HCT116 (cell line): ENCODE data around the gene MAGI3. TPM values are rescaled to one million over a fixed set of nuclear protein-coding genes. Genes with fewer than 3 reads are reported as not detected.
"Not testable (repeated sequence)": the region's sequence is repeated elsewhere in the genome, so short reads cannot be mapped to it uniquely, and the experiment has no call there.

Source experiments
- ATAC-seq: fragments of 200-7000 bp; cut with Tn5 transposase; 2 replicates; pipeline ENCODE4 v1.9.1; 2020; ENCODE audit warnings: mild to moderate bottlenecking, moderate library complexity
- BruUV-seq: library from RNA; stranded (reverse); fragments of 400-500 nt; replicated peaks from 2 replicates; lab custom pipeline; 2021; lab: Mats Ljungman, UMichigan
- CTCF ChIA-PET: fragments of 300-600 bp; sonication (Branson Sonifier 250); formaldehyde crosslinking; loops from one replicate; lab custom pipeline; 2021; ENCODE audit warnings: antibody characterized with exemption; lab: Charles Lee
- POLR2A ChIA-PET: fragments of 300-600, 350-600 bp; sonication (Branson Sonifier 250); formaldehyde crosslinking; loops from one replicate; lab custom pipeline; 2021; ENCODE audit warnings: antibody characterized with exemption; lab: Charles Lee
- RAD21 ChIA-PET, 2 experiments: fragments of 300-600 bp; sonication (Branson Sonifier 250); formaldehyde crosslinking; loops; one replicate each; lab custom pipeline; 2023; ENCODE audit warnings: low total read pairs in 2 of 2; ENCODE audit not compliant: uncharacterized antibody in 2 of 2, unreplicated experiment in 2 of 2, low non-redundant PET in 1 of 2; lab: Charles Lee
- DNase-seq: peaks from one replicate; pipeline ENCODE4 v3.0.0-alpha.2; 2010; ENCODE audit warnings: low read depth, low spot score
- H2AFZ ChIP-seq: fragments of 200-600 bp; shearing (Covaris generic), sonication (generic); 2 replicates; pipeline ENCODE4 v1.6.1; 2017; ENCODE audit warnings: low read depth, mixed run types, mixed read lengths, antibody characterized with exemption, low read length; ENCODE audit not compliant: poor library complexity, severe bottlenecking
- H3K27ac ChIP-seq: 2 replicates; pipeline ENCODE4 v1.5.1; 2012; ENCODE audit warnings: low read depth, low read length
- H3K27me3 ChIP-seq: fragments of 200-600 bp; sonication (generic); 2 replicates; pipeline ENCODE4 v1.6.1; 2016; ENCODE audit warnings: mixed run types, low read length, mixed read lengths; ENCODE audit not compliant: insufficient read depth
- H3K36me3 ChIP-seq, 2 experiments: fragments of 200-500 bp in 1 of 2; fragments of 200-600 bp in 1 of 2; sonication (Bioruptor generic) in 1 of 2; sonication (generic) in 1 of 2; 2 replicates each; pipeline versions ENCODE4 v1.5.1 to v1.6.1; 2014 to 2016; ENCODE audit warnings: low read length in 2 of 2, inconsistent platforms in 1 of 2, mixed read lengths in 1 of 2, mixed run types in 1 of 2; ENCODE audit not compliant: insufficient read depth in 2 of 2, control insufficient read depth in 1 of 2
- H3K4me1 ChIP-seq, 2 experiments: fragments of 200-600 bp in 1 of 2; sonication (generic) in 1 of 2; 2 replicates each; pipeline versions ENCODE4 v1.5.1 to v1.6.1; 2012 to 2017; ENCODE audit warnings: low read length in 2 of 2, inconsistent platforms in 1 of 2, mild to moderate bottlenecking in 1 of 2, mixed read lengths in 1 of 2, mixed run types in 1 of 2, moderate library complexity in 1 of 2; ENCODE audit not compliant: insufficient read depth in 2 of 2, control insufficient read depth in 1 of 2
- H3K4me2 ChIP-seq: fragments of 200-600 bp; sonication (generic); 2 replicates; pipeline ENCODE4 v1.6.1; 2017; ENCODE audit warnings: mixed run types, low read length, mixed read lengths
- H3K4me3 ChIP-seq, 2 experiments: fragments of 200-600 bp in 1 of 2; sonication (generic) in 1 of 2; replicated peaks in 1 of 2; 2 replicates each; pipeline ENCODE4 v1.5.1; 2011 to 2016; ENCODE audit warnings: low read length in 2 of 2, control low read depth in 1 of 2, low read depth in 1 of 2, mild to moderate bottlenecking in 1 of 2, mixed read lengths in 1 of 2, mixed run types in 1 of 2
- H3K79me2 ChIP-seq: fragments of 200-600 bp; sonication (generic); 2 replicates; pipeline ENCODE4 v1.6.1; 2017; ENCODE audit warnings: mild to moderate bottlenecking, mixed run types, low read length, moderate library complexity, mixed read lengths; ENCODE audit not compliant: insufficient read depth
- H3K9ac ChIP-seq: fragments of 200-600 bp; sonication (generic); 2 replicates; pipeline ENCODE4 v1.6.1; 2016; ENCODE audit warnings: low read length, mixed read lengths
- H3K9me2 ChIP-seq: fragments of 200-600 bp; sonication (generic), shearing (Covaris generic); 2 replicates; pipeline ENCODE4 v1.6.1; 2017; ENCODE audit warnings: mixed run types, mild to moderate bottlenecking, moderate library complexity; ENCODE audit not compliant: insufficient read depth
- H3K9me3 ChIP-seq, 2 experiments: fragments of 200-500 bp in 1 of 2; fragments of 200-600 bp in 1 of 2; sonication (Bioruptor generic) in 1 of 2; sonication (generic) in 1 of 2; 2 replicates each; pipeline ENCODE4 v1.6.1; 2014 to 2017; ENCODE audit warnings: low read length in 2 of 2, mixed read lengths in 2 of 2, inconsistent platforms in 1 of 2, low read depth in 1 of 2, mild to moderate bottlenecking in 1 of 2, mixed run types in 1 of 2, moderate library complexity in 1 of 2; ENCODE audit not compliant: control insufficient read depth in 1 of 2, insufficient read depth in 1 of 2
- H4K20me1 ChIP-seq: fragments of 200-600 bp; sonication (generic), shearing (Covaris generic); 2 replicates; pipeline ENCODE4 v1.6.1; 2017; ENCODE audit warnings: mixed run types, mild to moderate bottlenecking, moderate library complexity; ENCODE audit not compliant: insufficient read depth
- CEBPB ChIP-seq: IDR thresholded peaks from 2 replicates; pipeline ENCODE4 v1.6.1; 2012; ENCODE audit warnings: low read depth
- POLR2A ChIP-seq: IDR thresholded peaks from 2 replicates; pipeline ENCODE4 v1.7.0; 2011; ENCODE audit warnings: borderline replicate concordance; ENCODE audit not compliant: insufficient read depth, insufficient read length; ENCODE audit errors: extremely low read depth
- POLR2AphosphoS5 ChIP-seq: IDR thresholded peaks from 2 replicates; pipeline ENCODE4 v1.6.1; 2011; ENCODE audit warnings: mild to moderate bottlenecking, low read depth, low read length, moderate library complexity
- RAD21 ChIP-seq: IDR thresholded peaks from 2 replicates; pipeline ENCODE4 v1.6.1; 2012; ENCODE audit warnings: low read depth, mild to moderate bottlenecking
- SIN3A ChIP-seq: IDR thresholded peaks from 2 replicates; pipeline ENCODE4 v1.6.1; 2012; ENCODE audit warnings: low read depth
- intact Hi-C: fragments of 100-400 bp; cut with micrococcal nuclease; formaldehyde crosslinking; loops from 2 replicates; pipeline ENCODE4 v1.10.0; 2022
- total RNA-seq: library from RNA; stranded (reverse); gene quantifications from one replicate; pipeline ENCODE4 v1.2.1, GENCODE V29; 2021; ENCODE audit not compliant: unreplicated experiment

The MAGI3 gene
- total RNA-seq, 1 experiment from 2014 or later, result 11.8 TPM

DNA sequence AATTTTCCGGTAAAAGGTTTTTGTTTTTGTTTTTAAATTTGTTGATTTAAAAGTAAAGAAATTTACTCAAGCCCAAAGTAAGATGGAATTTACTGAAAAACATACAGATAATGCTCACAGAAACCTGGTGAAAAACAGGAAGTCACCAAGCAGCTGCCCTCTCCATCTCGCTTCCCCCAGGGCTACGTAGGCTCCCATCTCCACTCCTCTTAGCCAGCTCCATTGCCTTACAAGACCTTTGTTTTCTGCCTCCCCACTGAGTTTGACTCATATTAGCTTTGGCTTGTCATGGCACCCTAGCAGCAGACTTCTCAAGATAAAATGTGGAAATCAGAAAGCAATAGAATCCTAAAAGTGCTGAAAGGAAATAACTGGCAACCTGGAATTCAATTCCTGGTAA lies 311.1 kb downstream of the MAGI3 start:
- ChIA-PET POLR2A (no interaction called here), CTCF (no interaction called here), RAD21 (no interaction called here)
- Histone ChIP-seq H3K4me2 (no peak overlapping the region), H3K4me3 (no peak overlapping the region), H3K9ac (no peak overlapping the region), H3K4me1 (no peaks in the 10 kb centered on the region), H4K20me1 (no peaks in the 10 kb centered on the region), H2AFZ (no peak overlapping the region), H3K27ac (no peak overlapping the region), H3K27me3 (no peaks in the 10 kb centered on the region)
- ATAC-seq, result no peak
- BruUV-seq, result no TSS peak
- no peak for TF ChIP-seq SIN3A
- TF ChIP-seq, all 23 proteins: peak for 0
- Histone ChIP-seq H3K9me2 (no peaks in the 10 kb centered on the region), H3K9me3 (no peaks in the 10 kb centered on the region), H3K36me3 (no peaks in the 10 kb centered on the region), H3K79me2 (no peaks in the 10 kb centered on the region)
- intact Hi-C loops, result no loop called here
- DNase-seq, result no peak

DNA sequence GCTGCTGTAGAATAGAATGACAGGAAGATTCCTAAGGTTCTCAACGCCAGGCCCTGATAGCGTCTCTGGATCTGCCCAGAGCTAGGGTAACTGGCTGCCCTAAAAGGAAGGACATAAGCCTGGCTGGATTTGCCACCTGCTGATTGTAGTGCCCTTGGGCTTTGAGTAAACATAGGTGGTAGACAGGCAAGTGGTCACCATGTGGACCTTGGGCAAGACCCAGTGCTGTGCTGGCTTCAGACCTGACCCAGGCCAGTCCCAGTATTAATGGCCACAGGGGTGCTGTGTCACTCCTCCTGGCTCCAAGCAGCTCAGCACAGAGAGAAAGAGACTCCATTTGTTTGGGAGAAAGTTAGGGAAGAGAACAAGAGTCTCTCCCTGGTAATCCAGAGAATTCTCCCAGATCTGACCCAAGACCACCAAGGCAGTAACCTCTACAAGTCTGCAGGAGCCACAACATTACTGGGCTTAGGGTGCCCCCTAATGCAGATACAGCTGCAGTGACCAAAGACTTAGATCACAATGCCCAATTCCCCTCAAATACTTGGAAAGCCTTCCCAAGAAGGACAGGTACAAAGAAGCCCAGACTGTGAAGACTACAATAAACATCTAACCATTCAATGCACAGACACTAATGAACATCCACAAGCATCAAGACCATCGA lies 324.4 kb downstream of the MAGI3 start:
- no peak overlapping the region for H3K27ac ChIP-seq
- no peaks in the 10 kb centered on the region for H3K27me3 ChIP-seq
- H3K4me3 ChIP-seq, result no peak overlapping the region
- POLR2A ChIA-PET, result interaction anchor here (0.7 kb wide), 1 partner anchor 32 kb away, joined by 3 read pairs; no protein-coding TSS in a partner anchor
- DNase-seq (no peak), ATAC-seq (no peak)
- H3K79me2 ChIP-seq, result no peaks in the 10 kb centered on the region
- H3K4me1 ChIP-seq, result no peaks in the 10 kb centered on the region
- H3K9me2 ChIP-seq, result no peaks in the 10 kb centered on the region
- H2AFZ ChIP-seq, result no peak overlapping the region
- intact Hi-C loops, result no loop called here
- H3K9me3 ChIP-seq, result no peaks in the 10 kb centered on the region; a peak in 1 of 4 replicates
- BruUV-seq, result no TSS peak
- CTCF ChIA-PET, result interaction anchor here (1.3 kb wide), 1 partner anchor 642 kb away, joined by 6 read pairs; no protein-coding TSS in a partner anchor
- TF ChIP-seq POLR2A (no peak), SIN3A (no peak), RAD21 (peak; percentile 48; the same call in 1 of the 2 replicates), CEBPB (no peak), POLR2AphosphoS5 (no peak)
- TF ChIP-seq, all 23 proteins: peak for 1
- Histone ChIP-seq H3K9ac (no peak overlapping the region), H3K4me2 (no peak overlapping the region), H4K20me1 (no peaks in the 10 kb centered on the region), H3K36me3 (0 out of 4 replicates have a peak, but pooled peaks cover 0 to 4% of the 10 kb centered on the region in 2 experiments)
- RAD21 ChIA-PET, result no interaction called here

DNA sequence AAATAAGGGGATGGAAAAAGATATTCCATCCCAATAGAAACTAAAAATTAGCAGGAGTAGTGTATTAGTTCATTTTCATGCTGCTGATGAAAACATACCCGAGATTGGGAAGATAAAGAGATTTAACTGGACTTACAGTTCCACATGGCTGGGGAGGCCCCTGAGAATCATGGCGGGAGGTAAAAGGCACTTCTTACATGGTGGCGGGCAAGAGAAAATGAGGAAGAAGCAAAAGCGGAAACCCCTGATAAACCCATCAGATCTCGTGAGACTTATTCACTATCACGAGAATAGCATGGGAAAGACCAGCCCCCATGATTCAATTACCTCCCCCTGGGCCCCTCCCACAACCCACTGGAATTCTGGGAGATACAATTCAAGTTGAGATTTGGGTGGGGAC lies 327.2 kb downstream of the MAGI3 start:
- CTCF ChIA-PET, DNase-seq: not testable (repeated sequence)

DNA sequence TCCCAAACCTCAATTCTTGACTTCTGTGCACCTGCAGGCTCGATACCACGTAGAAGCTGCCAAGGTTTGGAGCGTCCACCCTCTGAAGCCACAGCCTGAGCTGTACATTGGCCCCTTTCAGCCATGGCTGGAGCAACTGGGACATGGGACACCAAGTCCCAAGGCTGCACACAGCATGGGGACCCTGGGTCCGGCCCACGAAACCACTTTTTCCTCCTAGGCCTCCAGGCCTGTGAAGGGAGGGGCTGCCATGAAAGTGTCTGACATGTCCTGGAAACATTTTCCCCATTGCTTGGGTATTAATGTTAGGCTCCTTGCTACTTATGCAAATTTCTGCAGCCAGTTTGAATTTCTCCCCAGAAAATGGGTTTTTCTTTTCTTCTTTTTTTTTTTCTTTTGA lies 328.3 kb downstream of the MAGI3 start:
- H3K27ac ChIP-seq, H4K20me1 ChIP-seq, POLR2A ChIA-PET, H3K27me3 ChIP-seq, DNase-seq, H3K79me2 ChIP-seq, H3K9me3 ChIP-seq, H3K4me1 ChIP-seq, RAD21 ChIA-PET, BruUV-seq, H2AFZ ChIP-seq, ATAC-seq, H3K9ac ChIP-seq, H3K4me3 ChIP-seq, H3K9me2 ChIP-seq, H3K4me2 ChIP-seq, CTCF ChIA-PET, intact Hi-C loops, H3K36me3 ChIP-seq: not testable (repeated sequence)

More for the DNA sequence above, 327.2 kb downstream of the MAGI3 start:
- H3K4me1 ChIP-seq, H2AFZ ChIP-seq, H3K4me2 ChIP-seq, H3K36me3 ChIP-seq, POLR2A ChIA-PET, BruUV-seq, H3K27ac ChIP-seq, H3K9ac ChIP-seq, H3K27me3 ChIP-seq, H3K9me2 ChIP-seq, RAD21 ChIA-PET, intact Hi-C loops, ATAC-seq, H3K9me3 ChIP-seq, H4K20me1 ChIP-seq, H3K79me2 ChIP-seq, H3K4me3 ChIP-seq: not testable (repeated sequence)
